Muscle of leg (tissue), 16 donors: ENCODE results near the gene TMEM26. TPM values are rescaled to one million over a fixed set of nuclear protein-coding genes. Genes with fewer than 3 reads are reported as not detected.

Experiments
- DNase-seq: peaks from one replicate; pipeline ENCODE4 v3.0.0; 2013
- H3K27ac ChIP-seq: one replicate; pipeline ENCODE4 v1.5.1; 2013; ENCODE audit warnings: mild to moderate bottlenecking, low read length, control low read depth
- H3K27me3 ChIP-seq: one replicate; pipeline ENCODE4 v1.6.1; 2013; ENCODE audit warnings: low read length; ENCODE audit not compliant: control insufficient read depth, insufficient read depth
- H3K36me3 ChIP-seq: one replicate; pipeline ENCODE4 v1.6.1; 2013; ENCODE audit warnings: low read length; ENCODE audit not compliant: control insufficient read depth, insufficient read depth
- H3K4me1 ChIP-seq: one replicate; pipeline ENCODE4 v1.6.1; 2013; ENCODE audit warnings: low read length; ENCODE audit not compliant: control insufficient read depth, insufficient read depth
- H3K4me3 ChIP-seq: one replicate; pipeline ENCODE4 v1.5.1; 2013; ENCODE audit warnings: low read length, control low read depth
- H3K9me3 ChIP-seq: replicated peaks from 2 replicates; pipeline ENCODE4 v1.6.1; 2013; ENCODE audit warnings: low read depth, low read length; ENCODE audit not compliant: control insufficient read depth
- WGBS: methylation state at CpG from one replicate; pipeline ENCODE4 v1.1.5; 2013; ENCODE audit warnings: missing lambda C conversion rate; ENCODE audit not compliant: insufficient coverage; 5-methylcytosine and 5-hydroxymethylcytosine counted together
- long read RNA-seq, 11 donors: transcript quantifications; one replicate each; lab custom pipeline, GENCODE V29; 2026
- polyA plus RNA-seq, 8 donors: library from polyadenylated mRNA; unstranded; fragments of 120-200 nt; gene quantifications; one replicate each; pipeline versions ENCODE4 v1.2.1 to v1.2.3, GENCODE V29; 2013; ENCODE audit warnings: inconsistent platforms in 1 of 8, low replicate concordance in 1 of 8; ENCODE audit not compliant: insufficient read length in 8 of 8, insufficient read depth in 1 of 8
- total RNA-seq: library from RNA; stranded (reverse); fragments of 120-200 nt; gene quantifications from one replicate; pipeline ENCODE4 v1.2.4, GENCODE V29; 2013

Gene TMEM26
- 9.1 TPM for total RNA-seq
- polyA plus RNA-seq: 10 to 100 TPM in 5 of 8 donors, 1 to 10 TPM in 3; 6.3 to 18.4 (median 11.9) TPM
- long read RNA-seq, donor 1, full-length matches to known transcripts: 2 of 2 reads
- long read RNA-seq, donor 1, partial matches to known transcripts: 0 of 2 reads
- long read RNA-seq, donor 1, other reads (novel, unspliced or antisense): 0 of 2 reads
- long read RNA-seq, donor 2, full-length matches to known transcripts: 1 of 1 reads
- long read RNA-seq, donor 2, partial matches to known transcripts: 0 of 1 reads
- long read RNA-seq, donor 2, other reads (novel, unspliced or antisense): 0 of 1 reads
- long read RNA-seq, donor 3, full-length matches to known transcripts: 1 of 1 reads
- long read RNA-seq, donor 3, partial matches to known transcripts: 0 of 1 reads
- long read RNA-seq, donor 3, other reads (novel, unspliced or antisense): 0 of 1 reads
- long read RNA-seq, donor 4: 0 reads
- long read RNA-seq, donor 5, full-length matches to known transcripts: 8 of 8 reads
- long read RNA-seq, donor 5, partial matches to known transcripts: 0 of 8 reads
- long read RNA-seq, donor 5, other reads (novel, unspliced or antisense): 0 of 8 reads
- long read RNA-seq, donor 6, full-length matches to known transcripts: 1 of 1 reads
- long read RNA-seq, donor 6, partial matches to known transcripts: 0 of 1 reads
- long read RNA-seq, donor 6, other reads (novel, unspliced or antisense): 0 of 1 reads
- long read RNA-seq, donor 7, full-length matches to known transcripts: 3 of 3 reads
- long read RNA-seq, donor 7, partial matches to known transcripts: 0 of 3 reads
- long read RNA-seq, donor 7, other reads (novel, unspliced or antisense): 0 of 3 reads
- long read RNA-seq, donor 8, full-length matches to known transcripts: 2 of 13 reads
- long read RNA-seq, donor 8, partial matches to known transcripts: 11 of 13 reads
- long read RNA-seq, donor 8, other reads (novel, unspliced or antisense): 0 of 13 reads
- long read RNA-seq, donor 9, full-length matches to known transcripts: 2 of 10 reads
- long read RNA-seq, donor 9, partial matches to known transcripts: 8 of 10 reads
- long read RNA-seq, donor 9, other reads (novel, unspliced or antisense): 0 of 10 reads
- long read RNA-seq, donor 10, full-length matches to known transcripts: 1 of 14 reads
- long read RNA-seq, donor 10, partial matches to known transcripts: 13 of 14 reads
- long read RNA-seq, donor 10, other reads (novel, unspliced or antisense): 0 of 14 reads
- long read RNA-seq, donor 11, full-length matches to known transcripts: 2 of 2 reads
- long read RNA-seq, donor 11, partial matches to known transcripts: 0 of 2 reads
- long read RNA-seq, donor 11, other reads (novel, unspliced or antisense): 0 of 2 reads

DNA sequence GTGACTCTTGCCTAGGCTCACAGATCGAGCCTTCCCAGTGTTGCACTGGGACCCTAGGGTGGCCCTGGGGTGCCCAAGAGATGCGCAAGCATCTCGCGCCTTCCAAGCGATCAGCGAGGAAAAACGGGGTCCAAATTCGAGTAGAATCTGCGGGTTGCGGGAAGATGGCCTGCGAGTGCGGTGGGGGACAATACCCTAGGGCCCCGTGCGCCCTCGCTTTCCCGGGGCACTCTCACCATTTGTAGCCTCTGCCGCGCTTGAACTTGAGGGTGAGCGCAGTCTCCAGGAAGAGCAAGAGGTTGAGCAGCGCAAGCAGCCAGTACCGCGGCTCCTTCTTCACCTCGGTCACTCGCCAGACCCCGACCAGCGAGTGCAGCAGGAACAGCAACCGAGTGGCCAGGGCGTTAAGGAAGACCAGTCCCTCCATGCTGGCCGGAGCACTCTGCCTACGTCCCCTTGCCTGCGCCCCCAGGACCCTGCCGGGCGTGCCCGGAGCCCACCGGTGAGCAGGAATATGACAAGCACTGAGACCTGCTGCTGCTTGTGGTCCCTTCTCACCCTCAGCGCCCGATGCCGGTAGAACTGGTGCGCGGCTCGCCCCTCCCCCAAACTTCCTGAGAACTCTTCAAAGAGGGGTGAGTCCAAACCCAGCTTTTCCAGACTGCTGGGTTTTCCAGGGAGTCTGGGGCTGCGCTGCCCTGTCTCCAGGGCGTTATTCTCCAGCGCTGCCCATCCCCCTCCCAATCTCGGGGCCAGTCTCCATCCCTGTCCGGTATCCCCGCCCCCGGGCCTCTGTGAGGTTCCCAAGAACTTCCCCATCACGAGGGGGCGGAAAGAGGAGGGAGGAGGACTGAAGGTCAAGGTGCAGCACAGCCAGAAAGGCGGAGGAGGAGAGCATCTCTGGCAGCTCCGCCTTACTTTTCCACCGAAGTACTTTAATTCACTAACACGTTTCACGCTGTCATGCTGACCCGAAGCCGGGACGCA lies at the start of gene TMEM26:
Gene TMEM26 (minus strand): TSS at position 727 of the 987 bp plus-strand sequence. CDS start 300 bp downstream, at position 427.
- H3K4me3 ChIP-seq: peak within 1 kb of the TSS; percentile 68
- no peaks in the 10 kb centered on the region for H3K9me3 ChIP-seq
- no peaks in the 10 kb centered on the region for H3K36me3 ChIP-seq
- WGBS: under 1% methylated on average over 46 of the region's 58 CpGs
- peaks cover 13% of the 10 kb centered on the region for H3K4me1 ChIP-seq
- DNase-seq: peak; percentile 94
- peak within 1 kb of the TSS; percentile 88 for H3K27ac ChIP-seq
- peaks cover 13% of the 10 kb centered on the region for H3K27me3 ChIP-seq

DNA sequence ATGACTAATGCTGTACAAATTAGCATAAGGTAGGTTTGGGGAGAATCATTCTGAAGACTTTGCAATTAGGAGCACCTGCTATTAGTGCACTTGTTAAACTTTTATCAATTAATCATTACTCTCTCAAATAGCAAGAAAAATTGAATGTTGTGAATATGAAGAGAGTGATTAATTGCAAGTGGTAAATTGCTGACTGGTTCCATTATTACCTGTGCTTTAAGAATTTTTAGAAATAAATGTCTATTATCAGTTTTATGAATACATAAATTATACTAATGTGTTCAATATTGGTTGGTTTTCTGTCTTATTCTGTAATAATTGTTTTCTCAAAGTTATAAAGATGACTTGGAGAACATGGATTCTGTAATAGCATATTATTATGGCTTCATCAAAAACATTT lies 47.3 kb upstream of the TMEM26 start:
- H3K27ac ChIP-seq: no peak overlapping the region

DNA sequence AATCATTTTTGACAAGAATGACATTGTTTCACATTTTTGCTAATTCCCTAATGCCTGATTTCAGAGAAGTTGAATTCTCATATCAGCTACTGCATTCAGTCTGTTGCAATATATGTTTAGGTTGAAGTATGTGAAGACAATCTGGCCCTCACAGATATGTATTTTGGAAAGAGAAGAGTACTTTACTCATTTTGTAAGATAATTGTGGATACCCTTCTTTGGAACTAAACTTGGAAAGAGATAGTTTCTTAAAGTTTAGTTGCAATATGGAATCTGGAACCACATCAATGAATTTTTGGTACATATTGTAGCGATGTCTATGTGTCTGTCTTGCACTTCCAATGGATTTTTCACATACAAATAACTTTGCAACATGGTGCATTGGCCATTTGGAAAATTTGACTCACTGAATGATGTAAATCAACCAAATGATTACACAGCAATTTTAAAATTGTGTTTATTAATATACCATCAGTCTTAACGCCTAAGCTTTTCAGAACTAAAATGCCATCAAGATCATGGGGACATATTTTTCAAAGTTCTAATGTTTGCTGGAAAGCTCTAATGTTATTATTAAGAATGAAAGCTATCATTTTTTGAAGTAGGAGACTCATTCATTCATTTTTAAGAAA lies 39.3 kb upstream of the TMEM26 start:
- WGBS: no CpG with 5 or more reads among the region's 2 CpGs
- H3K27me3 ChIP-seq: no peaks in the 10 kb centered on the region

More for the DNA sequence above, 47.3 kb upstream of the TMEM26 start:
- Histone ChIP-seq H3K4me3 (no peak overlapping the region), H3K4me1 (no peaks in the 10 kb centered on the region), H3K9me3 (no peaks in the 10 kb centered on the region), H3K36me3 (no peaks in the 10 kb centered on the region), H3K27me3 (no peaks in the 10 kb centered on the region)
- no peak for DNase-seq

DNA sequence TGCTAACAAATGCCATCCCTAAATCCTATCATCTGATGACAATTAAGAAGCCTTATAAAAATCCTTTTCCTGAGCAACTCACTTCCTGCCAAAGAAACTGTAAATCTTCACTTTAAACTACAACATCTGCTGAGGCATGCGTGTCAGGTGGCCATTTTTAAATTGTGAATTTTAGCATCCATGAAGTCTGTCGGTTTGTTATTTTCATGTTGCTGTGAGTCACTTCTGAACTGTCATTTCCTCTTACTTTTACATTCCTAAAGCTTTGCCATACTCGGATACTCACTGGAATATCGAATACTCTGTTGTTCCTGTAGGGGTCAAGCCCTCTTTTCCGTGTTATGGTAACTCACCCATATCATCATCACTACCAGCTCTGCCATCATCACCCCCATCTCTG lies 34.3 kb upstream of the TMEM26 start:
- 77% methylated on average over 3 of the region's 5 CpGs for WGBS
- Histone ChIP-seq H3K4me1 (no peaks in the 10 kb centered on the region), H3K4me3 (no peak overlapping the region), H3K36me3 (no peaks in the 10 kb centered on the region), H3K27me3 (no peaks in the 10 kb centered on the region), H3K27ac (no peak overlapping the region), H3K9me3 (no peaks in the 10 kb centered on the region)
- no peak for DNase-seq

More for the DNA sequence above, 39.3 kb upstream of the TMEM26 start:
- no peak for DNase-seq
- Histone ChIP-seq H3K36me3 (no peaks in the 10 kb centered on the region), H3K27ac (no peak overlapping the region), H3K4me1 (no peaks in the 10 kb centered on the region), H3K9me3 (no peaks in the 10 kb centered on the region), H3K4me3 (no peak overlapping the region)

DNA sequence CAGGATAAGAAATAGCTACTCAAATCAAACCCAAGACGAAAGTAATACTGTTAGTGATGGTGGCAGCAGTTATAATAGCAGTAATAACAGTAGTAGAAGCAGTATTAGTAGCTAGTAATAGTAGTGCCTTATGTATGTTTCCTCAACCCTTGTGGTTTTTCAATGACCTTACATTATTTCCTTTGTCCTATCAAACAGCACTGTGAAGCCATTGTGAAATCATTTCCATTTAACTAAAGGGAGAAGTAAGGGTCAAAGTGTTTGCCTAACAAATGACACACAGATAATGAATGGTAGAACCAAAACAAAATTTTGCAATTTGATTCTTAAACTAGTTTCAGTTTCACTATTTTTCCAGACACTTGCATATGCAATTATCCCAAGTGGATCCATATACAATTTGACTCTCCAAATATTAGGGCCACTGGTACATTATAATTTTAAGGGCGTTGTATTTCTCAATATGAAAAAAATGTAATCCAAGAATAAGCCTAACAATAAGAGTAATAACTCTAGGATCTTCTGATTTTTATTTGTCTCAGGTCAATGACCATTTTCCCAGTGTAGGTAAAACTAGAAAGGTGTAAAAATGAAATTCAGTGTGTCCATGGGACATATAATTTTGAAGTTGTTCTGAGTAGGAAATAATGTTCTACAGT lies 33.7 kb upstream of the TMEM26 start:
- no CpG with 5 or more reads among the region's 2 CpGs for WGBS
- H3K36me3 ChIP-seq: no peaks in the 10 kb centered on the region
- no peak overlapping the region for H3K4me3 ChIP-seq
- H3K27me3 ChIP-seq: no peaks in the 10 kb centered on the region
- no peaks in the 10 kb centered on the region for H3K9me3 ChIP-seq
- no peak overlapping the region for H3K27ac ChIP-seq
- no peaks in the 10 kb centered on the region for H3K4me1 ChIP-seq
- DNase-seq: no peak

DNA sequence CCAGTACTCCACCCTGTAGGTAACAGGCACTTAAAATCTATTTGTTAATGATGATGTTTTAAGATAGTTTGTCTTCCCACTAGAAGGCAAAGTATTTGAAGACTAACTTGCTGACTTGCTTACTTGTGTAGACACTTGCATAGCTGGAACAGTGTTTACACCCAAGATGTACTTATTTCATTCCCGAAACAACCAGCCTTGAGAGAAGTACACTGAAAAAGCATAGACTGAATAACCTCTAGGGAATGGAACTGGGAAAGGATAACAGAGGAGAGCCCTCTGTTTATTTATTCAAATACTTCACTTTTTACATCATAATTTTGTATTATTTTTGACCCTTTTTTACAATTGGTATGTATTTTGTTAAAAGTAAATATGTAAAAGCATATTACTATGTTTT lies 33.1 kb upstream of the TMEM26 start:
- Histone ChIP-seq H3K4me3 (no peak overlapping the region), H3K36me3 (no peaks in the 10 kb centered on the region), H3K4me1 (no peaks in the 10 kb centered on the region), H3K27me3 (no peaks in the 10 kb centered on the region), H3K9me3 (no peaks in the 10 kb centered on the region), H3K27ac (no peak overlapping the region)
- no peak for DNase-seq
- WGBS: no CpG with 5 or more reads among the region's 1 CpG

DNA sequence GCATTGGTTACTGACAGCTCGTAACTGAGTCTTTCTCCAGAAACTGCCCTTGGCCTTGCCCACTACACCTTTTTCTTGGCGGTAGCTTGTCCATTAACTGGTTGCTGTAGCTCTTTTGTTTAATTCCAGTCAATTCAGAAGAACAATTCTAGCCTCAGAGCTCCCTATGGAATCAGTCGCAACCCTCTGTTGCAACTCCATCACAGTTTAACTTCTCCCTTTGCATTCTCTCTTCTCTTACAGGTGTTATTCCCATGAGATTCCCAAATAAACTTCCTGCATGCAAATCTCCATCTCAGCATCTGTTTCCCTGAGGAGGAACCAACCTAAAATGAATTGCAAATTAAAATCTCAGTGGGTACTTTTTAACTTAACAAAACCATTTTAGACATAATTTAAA lies 28.4 kb upstream of the TMEM26 start:
- 61% methylated on average over 3 of the region's 3 CpGs for WGBS
- no peak overlapping the region for H3K27ac ChIP-seq
- no peaks in the 10 kb centered on the region for H3K27me3 ChIP-seq
- no peaks in the 10 kb centered on the region for H3K36me3 ChIP-seq
- no peak for DNase-seq
- H3K4me1 ChIP-seq: no peaks in the 10 kb centered on the region
- H3K9me3 ChIP-seq: no peaks in the 10 kb centered on the region
- no peak overlapping the region for H3K4me3 ChIP-seq

DNA sequence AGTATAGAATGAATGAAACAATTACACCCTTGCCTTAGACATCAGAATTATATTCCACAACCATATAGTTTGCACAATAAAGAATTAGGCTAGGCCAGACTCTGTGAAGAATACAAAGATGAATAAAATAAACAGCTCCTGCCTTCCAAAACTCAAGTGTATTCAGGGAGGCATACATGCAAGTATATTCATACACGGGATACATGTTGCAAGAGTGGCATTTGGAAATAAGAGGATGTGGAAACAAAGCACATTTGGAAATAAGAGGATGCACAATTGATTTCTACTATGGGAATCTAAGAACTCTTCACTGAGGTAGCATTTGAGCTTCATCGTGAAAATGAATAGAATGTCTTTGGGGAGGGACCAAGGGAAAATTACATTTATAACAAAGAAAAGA lies 27.0 kb upstream of the TMEM26 start:
- DNase-seq: no peak
- Histone ChIP-seq H3K4me1 (no peaks in the 10 kb centered on the region), H3K4me3 (no peak overlapping the region), H3K36me3 (no peaks in the 10 kb centered on the region), H3K9me3 (no peaks in the 10 kb centered on the region), H3K27me3 (no peaks in the 10 kb centered on the region), H3K27ac (no peak overlapping the region)
- no CpG with 5 or more reads among the region's 2 CpGs for WGBS
